HCT116 (cell line): Measurements from ENCODE around the gene ZFR2.

Experiments
- RAD21 ChIP-seq: IDR thresholded peaks from 2 replicates; pipeline ENCODE4 v1.6.1; 2012; ENCODE audit warnings: low read depth, mild to moderate bottlenecking
- SRF ChIP-seq: IDR thresholded peaks from 2 replicates; pipeline ENCODE4 v1.6.1; 2012; ENCODE audit warnings: low read depth
- ZFX ChIP-seq: fragments of 450-650 bp; IDR thresholded peaks from 2 replicates; pipeline ENCODE4 v1.6.1; 2017
- TF ChIP-seq, protein P1 (sequence below): IDR thresholded peaks from 2 replicates; pipeline ENCODE4 v1.6.1; 2012; ENCODE audit warnings: low read depth
- TF ChIP-seq, protein P2 (sequence below), 3 experiments: fragments of 200-600 bp in 1 of 3; sonication (generic) in 1 of 3; IDR thresholded peaks in 2 of 3; conservative IDR thresholded peaks in 1 of 3; 2 replicates each; pipeline ENCODE4 v1.5.1; 2012 to 2017; ENCODE audit warnings: low read depth in 2 of 3, low read length in 2 of 3, antibody characterized with exemption in 1 of 3, borderline replicate concordance in 1 of 3, control low read depth in 1 of 3, mild to moderate bottlenecking in 1 of 3, mixed read lengths in 1 of 3, mixed run types in 1 of 3, moderate library complexity in 1 of 3; ENCODE audit not compliant: insufficient read depth in 1 of 3
- TF ChIP-seq, protein P3 (sequence below): IDR thresholded peaks from 2 replicates; pipeline ENCODE4 v1.6.1; 2012

GRCh38 chr19:3823350-3823713 lies 45.5 kb downstream of the ZFR2 start:
- TF ChIP-seq, protein P1, sequence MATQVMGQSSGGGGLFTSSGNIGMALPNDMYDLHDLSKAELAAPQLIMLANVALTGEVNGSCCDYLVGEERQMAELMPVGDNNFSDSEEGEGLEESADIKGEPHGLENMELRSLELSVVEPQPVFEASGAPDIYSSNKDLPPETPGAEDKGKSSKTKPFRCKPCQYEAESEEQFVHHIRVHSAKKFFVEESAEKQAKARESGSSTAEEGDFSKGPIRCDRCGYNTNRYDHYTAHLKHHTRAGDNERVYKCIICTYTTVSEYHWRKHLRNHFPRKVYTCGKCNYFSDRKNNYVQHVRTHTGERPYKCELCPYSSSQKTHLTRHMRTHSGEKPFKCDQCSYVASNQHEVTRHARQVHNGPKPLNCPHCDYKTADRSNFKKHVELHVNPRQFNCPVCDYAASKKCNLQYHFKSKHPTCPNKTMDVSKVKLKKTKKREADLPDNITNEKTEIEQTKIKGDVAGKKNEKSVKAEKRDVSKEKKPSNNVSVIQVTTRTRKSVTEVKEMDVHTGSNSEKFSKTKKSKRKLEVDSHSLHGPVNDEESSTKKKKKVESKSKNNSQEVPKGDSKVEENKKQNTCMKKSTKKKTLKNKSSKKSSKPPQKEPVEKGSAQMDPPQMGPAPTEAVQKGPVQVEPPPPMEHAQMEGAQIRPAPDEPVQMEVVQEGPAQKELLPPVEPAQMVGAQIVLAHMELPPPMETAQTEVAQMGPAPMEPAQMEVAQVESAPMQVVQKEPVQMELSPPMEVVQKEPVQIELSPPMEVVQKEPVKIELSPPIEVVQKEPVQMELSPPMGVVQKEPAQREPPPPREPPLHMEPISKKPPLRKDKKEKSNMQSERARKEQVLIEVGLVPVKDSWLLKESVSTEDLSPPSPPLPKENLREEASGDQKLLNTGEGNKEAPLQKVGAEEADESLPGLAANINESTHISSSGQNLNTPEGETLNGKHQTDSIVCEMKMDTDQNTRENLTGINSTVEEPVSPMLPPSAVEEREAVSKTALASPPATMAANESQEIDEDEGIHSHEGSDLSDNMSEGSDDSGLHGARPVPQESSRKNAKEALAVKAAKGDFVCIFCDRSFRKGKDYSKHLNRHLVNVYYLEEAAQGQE: no peak
- TF ChIP-seq, protein P2, sequence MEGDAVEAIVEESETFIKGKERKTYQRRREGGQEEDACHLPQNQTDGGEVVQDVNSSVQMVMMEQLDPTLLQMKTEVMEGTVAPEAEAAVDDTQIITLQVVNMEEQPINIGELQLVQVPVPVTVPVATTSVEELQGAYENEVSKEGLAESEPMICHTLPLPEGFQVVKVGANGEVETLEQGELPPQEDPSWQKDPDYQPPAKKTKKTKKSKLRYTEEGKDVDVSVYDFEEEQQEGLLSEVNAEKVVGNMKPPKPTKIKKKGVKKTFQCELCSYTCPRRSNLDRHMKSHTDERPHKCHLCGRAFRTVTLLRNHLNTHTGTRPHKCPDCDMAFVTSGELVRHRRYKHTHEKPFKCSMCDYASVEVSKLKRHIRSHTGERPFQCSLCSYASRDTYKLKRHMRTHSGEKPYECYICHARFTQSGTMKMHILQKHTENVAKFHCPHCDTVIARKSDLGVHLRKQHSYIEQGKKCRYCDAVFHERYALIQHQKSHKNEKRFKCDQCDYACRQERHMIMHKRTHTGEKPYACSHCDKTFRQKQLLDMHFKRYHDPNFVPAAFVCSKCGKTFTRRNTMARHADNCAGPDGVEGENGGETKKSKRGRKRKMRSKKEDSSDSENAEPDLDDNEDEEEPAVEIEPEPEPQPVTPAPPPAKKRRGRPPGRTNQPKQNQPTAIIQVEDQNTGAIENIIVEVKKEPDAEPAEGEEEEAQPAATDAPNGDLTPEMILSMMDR (IDR thresholded peaks at IDR 0.05 in 2 of 3, conservative IDR thresholded peaks at IDR 0.05 in 1 of 3; ENCODE audit: borderline replicate concordance in 1 of 3, insufficient read depth in 1 of 3, low read depth in 2 of 3, low read length in 2 of 3): no peak
- TF ChIP-seq, protein P3, sequence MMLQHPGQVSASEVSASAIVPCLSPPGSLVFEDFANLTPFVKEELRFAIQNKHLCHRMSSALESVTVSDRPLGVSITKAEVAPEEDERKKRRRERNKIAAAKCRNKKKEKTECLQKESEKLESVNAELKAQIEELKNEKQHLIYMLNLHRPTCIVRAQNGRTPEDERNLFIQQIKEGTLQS: no peak
- TF ChIP-seq RAD21 (no peak), ZFX (no peak), SRF (no peak)
